GM23338 (cell line): ENCODE results near the gene EFCAB6. TPM values are rescaled to one million over a fixed set of nuclear protein-coding genes. Genes with fewer than 3 reads are reported as not detected.

Experiments used
- ATAC-seq: fragments of 200-7000 bp; cut with Tn5 transposase; 3 replicates; pipeline ENCODE4 v1.9.1; 2020
- DNase-seq: peaks from one replicate; pipeline ENCODE4 v3.0.0-alpha.2; 2015; ENCODE audit warnings: low spot score
- H2AFZ ChIP-seq: fragments of 200-600 bp; sonication (generic); 2 replicates; pipeline ENCODE4 v1.8.0; 2016; ENCODE audit warnings: antibody characterized with exemption, mild to moderate bottlenecking, moderate library complexity
- H3F3A ChIP-seq: fragments of 200-600 bp; sonication (generic); replicated peaks from 2 replicates; pipeline ENCODE4 v1.8.0; 2017; ENCODE audit warnings: antibody characterized with exemption, mixed run types, low read depth
- H3K27ac ChIP-seq: fragments of 200-600 bp; sonication (generic); 2 replicates; pipeline ENCODE4 v1.6.1; 2016; ENCODE audit warnings: low read depth
- H3K27me3 ChIP-seq: fragments of 200-600 bp; sonication (generic); 2 replicates; pipeline ENCODE4 v1.8.0; 2016; ENCODE audit warnings: mild to moderate bottlenecking, mixed run types, moderate library complexity; ENCODE audit not compliant: insufficient read depth
- H3K36me3 ChIP-seq: fragments of 200-600 bp; sonication (generic); 2 replicates; pipeline ENCODE4 v1.8.0; 2016; ENCODE audit warnings: mild to moderate bottlenecking; ENCODE audit not compliant: insufficient read depth
- H3K4me1 ChIP-seq: fragments of 200-600 bp; sonication (generic); 2 replicates; pipeline ENCODE4 v1.8.0; 2016; ENCODE audit warnings: mild to moderate bottlenecking, moderate library complexity; ENCODE audit not compliant: insufficient read depth
- H3K4me2 ChIP-seq: fragments of 200-600 bp; sonication (generic); 2 replicates; pipeline ENCODE4 v1.7.1; 2017; ENCODE audit warnings: mixed run types
- H3K4me3 ChIP-seq: fragments of 200-600 bp; sonication (generic); 2 replicates; pipeline ENCODE4 v1.6.1; 2016; ENCODE audit warnings: mixed run types
- H3K79me2 ChIP-seq: fragments of 200-600 bp; sonication (generic); replicated peaks from 2 replicates; pipeline ENCODE4 v1.8.0; 2017; ENCODE audit warnings: mild to moderate bottlenecking; ENCODE audit not compliant: insufficient read depth
- H3K9me2 ChIP-seq: fragments of 200-600 bp; sonication (generic); 2 replicates; pipeline ENCODE4 v1.8.0; 2017; ENCODE audit not compliant: insufficient read depth
- H4K20me1 ChIP-seq: fragments of 200-600 bp; sonication (generic); replicated peaks from 2 replicates; pipeline ENCODE4 v1.8.0; 2017; ENCODE audit warnings: mild to moderate bottlenecking; ENCODE audit not compliant: insufficient read depth
- H3K27ac Mint-ChIP-seq: 2 replicates; pipeline ENCODE4 v1.8.0; 2020; ENCODE audit warnings: inconsistent platforms, mild to moderate bottlenecking, moderate library complexity, mixed read lengths
- H3K27me3 Mint-ChIP-seq: 3 replicates; pipeline ENCODE4 v1.8.0; 2022; ENCODE audit warnings: low read depth, mild to moderate bottlenecking, moderate library complexity, mixed read lengths, inconsistent platforms; ENCODE audit not compliant: insufficient read depth, poor library complexity
- H3K36me3 Mint-ChIP-seq: 3 replicates; pipeline ENCODE4 v1.8.0; 2021; ENCODE audit warnings: low read depth, mild to moderate bottlenecking, inconsistent platforms, moderate library complexity, mixed read lengths
- H3K4me1 Mint-ChIP-seq: 3 replicates; pipeline ENCODE4 v1.8.0; 2020; ENCODE audit warnings: mild to moderate bottlenecking, inconsistent platforms, mixed read lengths
- H3K4me3 Mint-ChIP-seq: 3 replicates; pipeline ENCODE4 v1.8.0; 2021; ENCODE audit warnings: moderate library complexity, mild to moderate bottlenecking, inconsistent platforms, mixed read lengths
- H3K9me3 Mint-ChIP-seq: 3 replicates; pipeline ENCODE4 v1.8.0; 2020; ENCODE audit warnings: moderate library complexity, mild to moderate bottlenecking, inconsistent platforms, mixed read lengths
- CREB1 ChIP-seq: fragments of 250-450 bp; sonication (Bioruptor Pico); IDR thresholded peaks from 2 replicates; pipeline ENCODE4 v1.5.0; 2020; ENCODE audit warnings: low read depth, mild to moderate bottlenecking, moderate library complexity
- CTCF ChIP-seq, 2 experiments: fragments of 200-600 bp in 1 of 2; sonication (generic) in 1 of 2; conservative IDR thresholded peaks; 2 replicates each; pipeline versions ENCODE4 v1.5.1 to v1.6.1; 2016 to 2017; ENCODE audit warnings: antibody characterized with exemption in 2 of 2, low read depth in 2 of 2, mild to moderate bottlenecking in 2 of 2, moderate library complexity in 1 of 2
- ETS1 ChIP-seq: IDR thresholded peaks from 2 replicates; pipeline ENCODE4 v1.6.1; 2016; ENCODE audit warnings: antibody characterized with exemption
- EZH2 ChIP-seq: fragments of 200-600 bp; sonication (generic); IDR thresholded peaks from one replicate; pipeline ENCODE4 v1.8.0; 2017; ENCODE audit warnings: antibody characterized with exemption, mild to moderate bottlenecking, low read depth; ENCODE audit not compliant: unreplicated experiment
- JUNB ChIP-seq: IDR thresholded peaks from one replicate; pipeline ENCODE4 v1.6.1; 2016; ENCODE audit warnings: antibody characterized with exemption; ENCODE audit not compliant: unreplicated experiment
- NANOG ChIP-seq: IDR thresholded peaks from 2 replicates; pipeline ENCODE4 v1.6.1; 2016; ENCODE audit warnings: antibody characterized with exemption, borderline replicate concordance
- POLR2AphosphoS5 ChIP-seq: IDR thresholded peaks from 2 replicates; pipeline ENCODE4 v1.6.1; 2016; ENCODE audit warnings: antibody characterized with exemption, low read depth
- REST ChIP-seq: IDR thresholded peaks from one replicate; pipeline ENCODE4 v1.6.1; 2018; ENCODE audit warnings: antibody characterized with exemption; ENCODE audit not compliant: unreplicated experiment
- STAT1 ChIP-seq: IDR thresholded peaks from one replicate; pipeline ENCODE4 v1.6.1; 2016; ENCODE audit warnings: antibody characterized with exemption; ENCODE audit not compliant: unreplicated experiment
- ZNF114 ChIP-seq: fragments of 250-450 bp; sonication (Bioruptor Pico); IDR thresholded peaks from 2 replicates; pipeline ENCODE4 v1.5.0; 2020; ENCODE audit warnings: mild to moderate bottlenecking, moderate library complexity
- ZNF331 ChIP-seq: fragments of 250-450 bp; sonication (Bioruptor Pico); IDR thresholded peaks from 2 replicates; pipeline ENCODE4 v1.5.0; 2020; ENCODE audit warnings: low read depth, mild to moderate bottlenecking, moderate library complexity
- polyA plus RNA-seq: library from polyadenylated mRNA; unstranded; fragments of >200 nt; fragmentation: Nextera tagmentation; extraction: Ambion mirVana; gene quantifications from 2 replicates; pipeline ENCODE4 v1.2.1, GENCODE V29; 2016
- total RNA-seq: library from RNA; depleted of rRNA; stranded (reverse); fragments of >200 nt; shearing (Covaris generic); gene quantifications from 2 replicates; pipeline ENCODE4 v1.2.3, GENCODE V29; 2014

EFCAB6 gene
- total and polyA plus RNA-seq, 2 experiments from 2014 or later = 1.1 to 1.8 TPM

- TF ChIP-seq REST = no peak
- no peak for TF ChIP-seq JUNB
- TF ChIP-seq ZNF114 (CRISPR knock-in tag) = no peak
- TF ChIP-seq CTCF (conservative IDR thresholded peaks at IDR 0.05; ENCODE audit: low read depth in 2 of 2) = no peak
- TF ChIP-seq POLR2AphosphoS5 = no peak
- no peak for TF ChIP-seq STAT1
- TF ChIP-seq ETS1 = no peak
Measured at GRCh38 chr22:43802897-43803495, 9.1 kb downstream of the EFCAB6 start (continued).

GRCh38 chr22:43800970-43801369 lies 11.1 kb downstream of the EFCAB6 start:
- H3K79me2 ChIP-seq = no peaks in the 10 kb centered on the region
- DNase-seq (no peak), ATAC-seq (no peak)
- Mint-ChIP-seq H3K27ac (no peak overlapping the region), H3K36me3 (no peaks in the 10 kb centered on the region), H3K9me3 (no peaks in the 10 kb centered on the region), H3K27me3 (no peaks in the 10 kb centered on the region), H3K4me1 (peaks cover 6% of the 10 kb centered on the region; the same call in 2 of the 3 replicates), H3K4me3 (no peak overlapping the region)
- H3K9me2 ChIP-seq = no peaks in the 10 kb centered on the region
- H3K4me1 ChIP-seq = no peaks in the 10 kb centered on the region
- H4K20me1 ChIP-seq = no peaks in the 10 kb centered on the region
- H3F3A ChIP-seq = no peaks in the 10 kb centered on the region
- H3K36me3 ChIP-seq = no peaks in the 10 kb centered on the region
- H3K4me2 ChIP-seq = no peak overlapping the region
- no peaks in the 10 kb centered on the region for H3K27me3 ChIP-seq
- no peak overlapping the region for H3K4me3 ChIP-seq
- no peak overlapping the region for H2AFZ ChIP-seq
- H3K27ac ChIP-seq = no peak overlapping the region
- TF ChIP-seq POLR2AphosphoS5 (no peak), JUNB (no peak), ETS1 (no peak), ZNF114 (CRISPR knock-in tag) (no peak), CTCF (conservative IDR thresholded peaks at IDR 0.05; ENCODE audit: low read depth in 2 of 2) (no peak), REST (no peak), NANOG (no peak), CREB1 (CRISPR knock-in tag) (no peak), STAT1 (no peak), EZH2 (no peak), ZNF331 (no peak)
